Breast epithelium (tissue), 4 donors: ENCODE measurements around the gene TOM1. TPM values are rescaled to one million over a fixed set of nuclear protein-coding genes. Genes with fewer than 3 reads are reported as not detected.

Experiments used
- DNase-seq, 2 donors: peaks; one replicate each; pipeline ENCODE4 v3.0.0-alpha.2; 2019; ENCODE audit warnings: low spot score in 2 of 2
- H3K27ac ChIP-seq, 2 donors: fragments of 200-600 bp; sonication (generic) in 1 of 2; one replicate each; pipeline ENCODE4 v1.5.1; 2016 to 2019; ENCODE audit warnings: mild to moderate bottlenecking in 1 of 2
- H3K27me3 ChIP-seq, 2 donors: fragments of 200-600 bp; sonication (generic) in 1 of 2; one replicate each; pipeline versions ENCODE4 v1.5.1 to v1.6.0; 2017 to 2019; ENCODE audit warnings: control low read depth in 1 of 2, mild to moderate bottlenecking in 1 of 2
- H3K36me3 ChIP-seq: fragments of 200-600 bp; one replicate; pipeline ENCODE4 v1.5.1; 2019
- H3K4me1 ChIP-seq, 2 donors: fragments of 200-600 bp; sonication (generic); one replicate each; pipeline ENCODE4 v1.5.1; 2016 to 2019; ENCODE audit warnings: control low read depth in 1 of 2
- H3K4me3 ChIP-seq, 3 donors: fragments of 200-600 bp; sonication (generic); 1 replicate in 2 of 3; 2 replicates in 1 of 3; pipeline ENCODE4 v1.5.1; 2016 to 2019; ENCODE audit warnings: mild to moderate bottlenecking in 3 of 3, moderate library complexity in 2 of 3
- H3K9me3 ChIP-seq, 2 donors: fragments of 200-600 bp; sonication (generic) in 1 of 2; one replicate each; pipeline ENCODE4 v1.5.1; 2016 to 2019; ENCODE audit warnings: control low read depth in 1 of 2
- POLR2A ChIP-seq: fragments of 450-650 bp; IDR thresholded peaks from one replicate; pipeline ENCODE4 v1.6.1; 2016; ENCODE audit warnings: antibody characterized with exemption, mild to moderate bottlenecking, moderate library complexity
- POLR2AphosphoS5 ChIP-seq, 3 donors: sonication (generic); formaldehyde crosslinking; IDR thresholded peaks; one replicate each; pipeline ENCODE4 v1.6.1; 2017; ENCODE audit warnings: antibody characterized with exemption in 3 of 3
- intact Hi-C: fragments of 100-400 bp; cut with DNase I; formaldehyde crosslinking; loops from one replicate; pipeline ENCODE4 v1.15.1; 2023; ENCODE audit warnings: low total_unique reads
- total RNA-seq, 3 donors: library from RNA; depleted of rRNA; stranded (reverse); fragments of >200 nt; gene quantifications; one replicate each; pipeline ENCODE4 v1.1.0, GENCODE V29; 2016
- TF ChIP-seq, protein P1 (sequence below), 3 donors: fragments of 450-650 bp; IDR thresholded peaks; one replicate each; pipeline ENCODE4 v1.5.1; 2016 to 2017; ENCODE audit warnings: antibody characterized with exemption in 3 of 3, mild to moderate bottlenecking in 3 of 3, moderate library complexity in 3 of 3

TOM1 gene
- total RNA-seq, 3 donors from 2014 or later, result 85.6 to 106 (median 105) TPM

DNA sequence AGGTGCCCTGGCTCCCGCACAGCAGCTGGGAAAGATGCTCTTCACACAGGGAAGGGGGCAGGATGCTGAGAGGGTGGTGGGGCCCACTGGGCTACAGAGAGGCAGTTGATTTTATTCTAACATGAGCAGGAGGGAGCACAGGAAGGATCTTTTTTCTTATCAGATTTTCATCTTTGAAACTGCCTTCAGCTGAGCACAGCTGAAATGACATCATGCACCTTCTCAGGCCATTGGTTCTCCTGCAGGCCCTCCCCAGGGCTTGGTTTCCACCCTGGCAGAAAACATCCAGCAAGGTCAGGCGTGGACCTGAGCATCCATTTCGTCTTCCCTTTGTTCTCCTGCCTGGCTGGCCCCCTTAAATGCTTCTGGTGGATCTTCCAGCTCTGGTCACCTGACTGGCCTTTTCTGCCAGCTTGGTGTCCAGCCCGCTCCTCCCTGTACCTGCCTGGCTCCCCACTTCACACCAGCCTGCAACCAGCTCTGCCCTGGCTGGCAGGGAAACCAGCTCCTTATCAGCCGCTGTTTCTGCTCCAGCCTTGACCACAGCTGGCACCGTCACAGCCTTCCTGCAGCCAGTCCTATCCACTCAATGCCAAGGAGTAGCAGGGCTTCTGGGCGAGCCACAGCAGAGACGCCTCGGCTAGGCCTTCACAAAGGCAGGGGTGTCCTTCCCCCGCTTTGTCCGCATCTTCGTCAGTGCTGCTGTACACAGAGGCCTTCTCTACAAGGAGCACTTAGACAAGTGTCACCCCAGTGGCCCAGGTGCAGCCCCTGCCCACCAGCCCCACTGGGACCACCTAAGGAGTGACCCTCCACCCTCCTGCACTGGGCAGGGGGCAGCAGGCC is 36.5 kb downstream of the TOM1 start:
- no peak overlapping the region for H3K4me3 ChIP-seq
- H3K9me3 ChIP-seq, result no peaks in the 10 kb centered on the region
- peaks cover 13% of the 10 kb centered on the region for H3K36me3 ChIP-seq
- no peak for TF ChIP-seq POLR2A
- TF ChIP-seq POLR2AphosphoS5 (IDR thresholded peaks at IDR 0.05), result no peak
- TF ChIP-seq, protein P1, sequence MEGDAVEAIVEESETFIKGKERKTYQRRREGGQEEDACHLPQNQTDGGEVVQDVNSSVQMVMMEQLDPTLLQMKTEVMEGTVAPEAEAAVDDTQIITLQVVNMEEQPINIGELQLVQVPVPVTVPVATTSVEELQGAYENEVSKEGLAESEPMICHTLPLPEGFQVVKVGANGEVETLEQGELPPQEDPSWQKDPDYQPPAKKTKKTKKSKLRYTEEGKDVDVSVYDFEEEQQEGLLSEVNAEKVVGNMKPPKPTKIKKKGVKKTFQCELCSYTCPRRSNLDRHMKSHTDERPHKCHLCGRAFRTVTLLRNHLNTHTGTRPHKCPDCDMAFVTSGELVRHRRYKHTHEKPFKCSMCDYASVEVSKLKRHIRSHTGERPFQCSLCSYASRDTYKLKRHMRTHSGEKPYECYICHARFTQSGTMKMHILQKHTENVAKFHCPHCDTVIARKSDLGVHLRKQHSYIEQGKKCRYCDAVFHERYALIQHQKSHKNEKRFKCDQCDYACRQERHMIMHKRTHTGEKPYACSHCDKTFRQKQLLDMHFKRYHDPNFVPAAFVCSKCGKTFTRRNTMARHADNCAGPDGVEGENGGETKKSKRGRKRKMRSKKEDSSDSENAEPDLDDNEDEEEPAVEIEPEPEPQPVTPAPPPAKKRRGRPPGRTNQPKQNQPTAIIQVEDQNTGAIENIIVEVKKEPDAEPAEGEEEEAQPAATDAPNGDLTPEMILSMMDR (IDR thresholded peaks at IDR 0.05), result no peak
- H3K27me3 ChIP-seq, result no peaks in the 10 kb centered on the region
- intact Hi-C loops, result no loop called here
- DNase-seq, result no peak
- H3K4me1 ChIP-seq, result no peaks in the 10 kb centered on the region
- no peak overlapping the region for H3K27ac ChIP-seq

DNA sequence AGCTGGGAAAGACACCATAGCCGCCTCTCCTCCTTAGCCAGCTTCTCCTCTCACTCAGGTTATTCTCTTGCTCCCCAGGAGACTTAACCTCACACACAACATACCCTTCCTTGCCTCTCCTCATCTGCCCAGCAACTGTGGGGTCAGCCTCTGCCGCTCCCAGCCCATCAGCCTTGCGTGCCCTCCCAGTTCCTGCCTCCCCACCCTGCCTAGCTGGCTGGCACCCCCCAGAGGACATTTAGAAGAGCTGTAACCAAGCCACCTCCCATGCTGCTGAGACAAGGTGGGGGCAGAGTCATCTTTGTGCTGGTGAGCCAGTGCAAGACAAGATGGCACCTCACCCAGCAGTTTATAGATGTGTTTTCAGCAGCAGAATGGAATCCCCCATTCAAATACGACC is 38.2 kb downstream of the TOM1 start:
- H3K9me3 ChIP-seq, result no peaks in the 10 kb centered on the region
- no peak for TF ChIP-seq POLR2A
- TF ChIP-seq, protein P1 (IDR thresholded peaks at IDR 0.05), result no peak
- no peak for TF ChIP-seq POLR2AphosphoS5 (IDR thresholded peaks at IDR 0.05)
- no peaks in the 10 kb centered on the region for H3K4me1 ChIP-seq
- peaks cover 21% of the 10 kb centered on the region for H3K36me3 ChIP-seq
- DNase-seq, result no peak
- H3K27me3 ChIP-seq, result no peaks in the 10 kb centered on the region
- no peak overlapping the region for H3K27ac ChIP-seq
- no peak overlapping the region for H3K4me3 ChIP-seq
- intact Hi-C loops, result no loop called here

GRCh38 chr22:35341090-35341874 is 41.6 kb downstream of the TOM1 start:
- Histone ChIP-seq H3K36me3 (peaks cover 12% of the 10 kb centered on the region), H3K27ac (no peak overlapping the region), H3K27me3 (no peaks in the 10 kb centered on the region), H3K4me1 (no peaks in the 10 kb centered on the region), H3K4me3 (no peak overlapping the region), H3K9me3 (no peaks in the 10 kb centered on the region)
- no peak for DNase-seq
- intact Hi-C loops, result loop anchor here (10.0 kb wide), 1 partner anchor 244 kb away; no protein-coding TSS in a partner anchor
- no peak for TF ChIP-seq POLR2A
- TF ChIP-seq POLR2AphosphoS5 (IDR thresholded peaks at IDR 0.05), result no peak

DNA sequence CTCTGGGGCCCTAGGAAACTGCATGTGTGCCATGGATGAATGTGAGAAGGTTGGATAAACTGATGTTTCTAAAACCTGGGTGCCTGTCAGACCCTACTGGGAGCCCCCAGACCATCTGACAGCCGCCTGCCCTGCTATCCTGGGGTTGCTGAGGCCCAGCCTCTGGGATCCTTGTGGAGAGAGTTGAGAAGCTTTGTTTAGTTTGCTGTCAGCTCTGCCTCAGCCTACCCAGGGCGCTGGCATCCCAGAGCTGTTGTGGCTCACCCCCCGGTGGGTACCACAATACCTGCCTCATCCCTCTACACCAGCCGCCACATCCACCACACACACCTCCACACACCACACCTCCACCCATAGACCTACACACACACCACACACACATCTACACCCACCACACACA is 42.7 kb downstream of the TOM1 start:
- H3K4me1 ChIP-seq, result no peaks in the 10 kb centered on the region
- TF ChIP-seq POLR2AphosphoS5 (IDR thresholded peaks at IDR 0.05) (no peak), POLR2A (no peak)
- TF ChIP-seq, protein P1 (IDR thresholded peaks at IDR 0.05), result no peak
- H3K4me3 ChIP-seq, result no peak overlapping the region
- no peak overlapping the region for H3K27ac ChIP-seq
- H3K36me3 ChIP-seq, result peaks cover 12% of the 10 kb centered on the region
- no peaks in the 10 kb centered on the region for H3K27me3 ChIP-seq
- intact Hi-C loops, result loop anchor here (10.0 kb wide), 1 partner anchor 242 kb away; no protein-coding TSS in a partner anchor
- H3K9me3 ChIP-seq, result no peaks in the 10 kb centered on the region
- no peak for DNase-seq

GRCh38 chr22:35343664-35344550 is 44.2 kb downstream of the TOM1 start:
- no peak overlapping the region for H3K4me3 ChIP-seq
- intact Hi-C loops, result loop anchor here (10.0 kb wide), 1 partner anchor 241 kb away; no protein-coding TSS in a partner anchor
- DNase-seq, result no peak
- H3K4me1 ChIP-seq, result no peaks in the 10 kb centered on the region
- no peaks in the 10 kb centered on the region for H3K27me3 ChIP-seq
- H3K9me3 ChIP-seq, result no peaks in the 10 kb centered on the region
- H3K27ac ChIP-seq, result no peak overlapping the region
- no peak for TF ChIP-seq POLR2AphosphoS5 (IDR thresholded peaks at IDR 0.05)
- TF ChIP-seq, protein P1 (IDR thresholded peaks at IDR 0.05), result no peak
- peaks cover 12% of the 10 kb centered on the region for H3K36me3 ChIP-seq
